Left cardiac atrium (tissue), 4 donors: ENCODE data around the gene PCSK7. TPM values are rescaled to one million over a fixed set of nuclear protein-coding genes. Genes with fewer than 3 reads are reported as not detected.
"Not testable (repeated sequence)": the region's sequence is repeated elsewhere in the genome, so short reads cannot be mapped to it uniquely, and the experiment has no call there.

Experiments
- ATAC-seq, 2 donors: fragments of 200-7000 bp; cut with Tn5 transposase; one replicate each; pipeline ENCODE4 v1.9.1; 2020; ENCODE audit warnings: mild to moderate bottlenecking in 2 of 2, moderate library complexity in 2 of 2
- DNase-seq: peaks from one replicate; pipeline ENCODE4 v3.0.0-alpha.2; 2020
- intact Hi-C, 2 donors: fragments of 100-400 bp; cut with DNase I; formaldehyde crosslinking; loops; one replicate each; pipeline versions ENCODE4 v1.14.1 to v1.15.1; 2022 to 2023
- long read RNA-seq: library from polyadenylated mRNA; unstranded; transcript quantifications from one replicate; pipeline ENCODE4 v2.0.0, GENCODE V29; 2021
- total RNA-seq, 2 donors: library from RNA; stranded (reverse); fragmentation: NEBNext Ultra II Directional; extraction: Animal tissue kit (Norgen Biotek cat#: 25700); gene quantifications; one replicate each; pipeline ENCODE4 v1.2.1, GENCODE V29; 2021
- donor health status: DM: no; HTN: yes; CAD: no.
- donor health status: DM: no; HTN: yes; CAD: no; lungs with severe emphysema.
- donor health status: DM: yes; HTN: yes; CAD: no.
- donor health status: Dilated cardiomyopathy.

PCSK7 gene
- 10 to 100 TPM; 29.2 to 42.5 TPM for total RNA-seq
- long read RNA-seq, full-length matches to known transcripts, result 16 of 61 reads
- long read RNA-seq, partial matches to known transcripts, result 9 of 61 reads
- long read RNA-seq, other reads (novel, unspliced or antisense), result 36 of 61 reads

DNA sequence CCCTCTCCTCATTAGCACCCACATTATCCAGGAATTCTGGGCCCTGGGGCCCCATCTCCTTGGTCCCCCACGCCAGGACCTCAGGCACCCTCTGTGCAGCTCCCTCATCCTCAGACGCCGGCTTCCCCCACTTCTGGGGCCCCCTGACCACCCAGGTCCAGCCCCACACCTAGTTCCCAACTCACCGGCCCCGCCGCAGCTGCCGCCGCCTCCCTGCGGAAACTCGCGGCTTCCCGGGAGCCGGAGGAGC is at the start of gene PCSK7:
PCSK7 (minus strand) TSS at position 232 of the 250 bp plus-strand sequence. CDS start 2,229 bp downstream, outside the sequence.
- ATAC-seq (no peak), DNase-seq (peak; percentile 86)
- intact Hi-C loops, result no loop called here

- intact Hi-C loops, result no loop called here
- DNase-seq, result no peak
- ATAC-seq, result peak; percentile 47 to 93
Measured at GRCh38 chr11:117281159-117281558, 49.3 kb upstream of the PCSK7 start.

- ATAC-seq (peak in 1 of 2 donors; percentile 41), DNase-seq (no peak)
- intact Hi-C loops, result no loop called here
Measured at GRCh38 chr11:117279711-117280376, 48.0 kb upstream of the PCSK7 start.

DNA sequence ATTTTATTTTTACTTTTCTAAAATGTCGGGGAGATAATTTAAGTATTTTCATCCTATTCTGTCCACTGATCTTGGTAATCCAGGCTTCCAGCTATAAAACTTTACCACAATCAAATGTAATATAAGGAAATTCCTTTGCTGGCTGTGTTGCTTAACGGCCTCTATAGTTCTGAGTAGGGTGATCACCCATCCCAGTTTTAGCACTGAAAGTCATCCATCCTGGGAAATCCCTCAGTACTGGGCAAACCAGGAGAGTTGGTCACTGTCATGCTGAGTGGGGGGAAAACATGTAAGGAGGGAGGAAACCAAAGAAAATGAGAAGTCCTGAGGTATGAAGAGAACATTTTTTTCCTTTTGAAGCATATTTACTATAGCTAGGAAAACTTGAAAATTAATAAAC is 46.5 kb upstream of the PCSK7 start:
- DNase-seq (no peak), ATAC-seq (no peak)
- intact Hi-C loops, result no loop called here

- intact Hi-C loops, result no loop called here
- DNase-seq (no peak), ATAC-seq (no peak)
Measured at GRCh38 chr11:117273550-117274289, 41.8 kb upstream of the PCSK7 start.

GRCh38 chr11:117272175-117272574 is 40.3 kb upstream of the PCSK7 start:
- ATAC-seq, intact Hi-C loops, DNase-seq: not testable (repeated sequence)

DNA sequence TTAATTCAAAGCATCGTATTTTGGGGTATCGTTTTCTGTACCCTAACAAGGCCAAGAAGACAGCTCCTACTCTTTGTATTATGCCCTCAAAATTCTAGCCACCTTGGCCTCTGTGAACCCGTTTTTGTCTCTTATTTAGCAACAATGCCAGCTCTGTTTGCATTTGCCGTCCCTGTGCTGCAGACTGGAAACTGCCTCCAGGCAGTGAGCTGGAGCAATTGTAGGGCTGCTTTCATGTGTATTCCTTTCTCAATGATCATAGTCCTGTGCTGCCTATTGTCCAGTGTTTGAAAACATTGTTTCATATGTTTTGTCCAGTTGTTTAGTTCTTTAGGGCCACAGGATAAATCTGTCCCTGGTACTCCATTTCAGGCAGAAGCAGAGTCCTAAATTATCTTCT is 39.3 kb upstream of the PCSK7 start:
- DNase-seq (no peak), ATAC-seq (no peak)
- intact Hi-C loops, result no loop called here

DNA sequence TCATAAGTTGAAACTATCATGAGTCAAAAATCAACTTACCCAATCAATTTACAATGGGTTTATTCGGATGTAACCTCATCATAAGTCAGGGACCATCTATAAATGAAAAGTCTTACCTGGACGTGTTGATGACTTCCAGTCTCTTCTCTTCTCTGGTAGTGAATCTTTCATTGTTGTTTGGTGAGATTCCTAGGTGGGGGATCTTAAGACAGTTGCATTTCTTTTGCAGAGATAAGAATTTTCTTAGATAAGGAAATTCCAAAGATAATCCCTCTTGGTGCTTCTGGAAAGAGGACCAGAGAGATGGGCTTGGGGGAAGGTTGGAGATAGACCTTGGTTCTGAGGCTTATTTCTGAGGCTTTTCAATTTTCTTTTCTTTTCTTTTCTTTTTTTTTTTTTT is 38.0 kb upstream of the PCSK7 start:
- DNase-seq, result no peak
- intact Hi-C loops, result no loop called here
- ATAC-seq, result no peak

- ATAC-seq, result no peak
- DNase-seq, result no peak
- intact Hi-C loops, result no loop called here
Measured at GRCh38 chr11:117265745-117266144, 33.9 kb upstream of the PCSK7 start.

DNA sequence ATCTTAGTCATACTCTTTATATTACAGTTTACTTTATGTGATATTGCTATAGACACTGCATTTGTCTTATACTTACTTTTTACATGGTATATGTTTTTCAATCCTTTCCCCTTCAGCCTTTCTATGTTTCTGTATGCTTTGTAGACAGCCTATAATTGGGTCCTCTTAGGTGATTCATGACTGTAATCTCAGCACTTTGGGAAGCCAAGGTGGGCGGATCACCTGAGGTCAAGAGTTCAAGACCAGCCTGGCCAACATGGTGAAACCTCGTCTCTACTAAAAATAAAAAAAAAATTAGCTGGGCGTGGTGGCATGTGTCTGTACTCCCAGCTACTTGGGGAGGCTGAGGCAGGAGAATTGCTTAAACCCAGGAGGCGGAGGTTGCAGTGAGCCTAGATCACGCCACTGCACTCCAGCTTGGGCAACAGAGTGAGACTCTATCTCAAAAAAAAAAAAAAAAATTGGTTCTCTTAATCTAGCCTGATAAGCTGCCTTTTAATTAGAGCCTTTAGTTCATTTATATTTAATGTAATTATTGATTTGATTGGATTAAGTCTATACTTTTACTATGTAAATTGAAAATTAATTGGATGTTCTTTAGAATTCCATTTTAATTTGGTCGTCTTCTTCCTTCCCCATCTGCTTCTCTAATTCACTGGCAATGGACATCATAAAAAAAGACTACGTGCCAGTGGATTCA is 32.9 kb upstream of the PCSK7 start:
- ATAC-seq, DNase-seq, intact Hi-C loops: not testable (repeated sequence)

GRCh38 chr11:117259417-117259816 is 27.5 kb upstream of the PCSK7 start:
- no peak for DNase-seq
- no peak for ATAC-seq
- intact Hi-C loops, result no loop called here

DNA sequence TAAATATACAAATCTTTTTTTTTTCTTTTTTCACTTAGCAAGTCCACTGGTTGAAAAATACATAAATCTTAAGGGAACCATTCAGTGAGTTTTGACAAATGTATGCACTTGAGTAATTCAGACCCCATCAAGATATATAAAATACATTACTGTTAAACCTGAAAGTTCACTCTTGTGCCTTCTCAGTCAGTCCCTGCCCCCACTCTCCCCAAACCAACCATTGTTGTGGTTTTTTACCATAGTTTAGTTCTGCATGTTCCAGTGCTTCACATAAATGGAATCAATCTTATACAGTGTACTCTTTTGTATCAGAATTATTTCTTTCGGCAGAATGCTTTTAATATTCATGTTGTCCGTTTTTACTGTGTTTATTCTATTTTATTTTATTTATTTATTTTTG is 26.7 kb upstream of the PCSK7 start:
- no peak for DNase-seq
- intact Hi-C loops, result no loop called here

GRCh38 chr11:117256573-117256972 is 24.7 kb upstream of the PCSK7 start:
- DNase-seq, result no peak
- ATAC-seq, result no peak
- intact Hi-C loops, result no loop called here

More for the DNA sequence above, 26.7 kb upstream of the PCSK7 start:
- no peak for ATAC-seq

GRCh38 chr11:117255966-117256365 is 24.1 kb upstream of the PCSK7 start:
- DNase-seq (no peak), ATAC-seq (no peak)
- intact Hi-C loops, result no loop called here

DNA sequence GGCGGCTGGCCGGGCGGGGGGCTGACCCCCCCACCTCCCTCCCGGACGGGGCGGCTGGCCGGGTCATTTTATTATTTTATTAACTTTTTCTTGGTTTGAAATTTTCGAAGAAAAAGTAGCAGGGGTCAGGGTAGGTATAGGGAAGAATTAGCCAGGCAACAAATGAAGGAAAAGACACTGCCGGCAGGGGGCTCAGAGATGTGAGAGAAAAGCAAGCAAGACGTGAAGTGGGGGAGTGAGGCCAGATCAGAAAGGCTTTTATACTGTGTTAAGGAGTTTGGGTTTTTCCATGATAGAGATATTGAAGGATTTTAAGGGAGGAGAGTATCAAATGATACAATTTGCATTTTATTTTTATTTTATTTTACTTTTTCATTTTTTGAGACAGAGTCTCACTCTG is 19.6 kb upstream of the PCSK7 start:
- no peak for DNase-seq
- intact Hi-C loops, result no loop called here
- ATAC-seq, result no peak

GRCh38 chr11:117249571-117249970 is 17.7 kb upstream of the PCSK7 start:
- no peak for DNase-seq
- intact Hi-C loops, result no loop called here
- ATAC-seq, result no peak

DNA sequence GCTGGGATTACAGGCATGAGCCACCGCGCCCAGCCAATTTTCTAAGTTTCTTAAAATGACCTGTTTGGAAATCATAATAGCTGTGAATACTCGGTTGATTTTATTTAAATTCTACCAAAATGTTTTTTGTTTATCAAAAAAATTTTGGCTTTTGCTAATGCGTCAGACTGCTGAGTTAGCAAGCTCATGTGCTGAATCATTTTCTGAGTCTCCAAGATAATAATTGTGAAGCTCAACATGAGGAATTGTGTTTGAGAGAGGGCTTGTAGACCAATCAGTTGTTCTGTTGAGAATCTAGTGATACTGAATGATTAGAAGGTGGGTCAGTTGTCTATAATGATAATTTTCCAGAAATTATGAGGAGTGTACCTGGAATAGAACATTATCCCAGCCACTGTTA is 16.5 kb upstream of the PCSK7 start:
- ATAC-seq (no peak), DNase-seq (no peak)
- intact Hi-C loops, result no loop called here

DNA sequence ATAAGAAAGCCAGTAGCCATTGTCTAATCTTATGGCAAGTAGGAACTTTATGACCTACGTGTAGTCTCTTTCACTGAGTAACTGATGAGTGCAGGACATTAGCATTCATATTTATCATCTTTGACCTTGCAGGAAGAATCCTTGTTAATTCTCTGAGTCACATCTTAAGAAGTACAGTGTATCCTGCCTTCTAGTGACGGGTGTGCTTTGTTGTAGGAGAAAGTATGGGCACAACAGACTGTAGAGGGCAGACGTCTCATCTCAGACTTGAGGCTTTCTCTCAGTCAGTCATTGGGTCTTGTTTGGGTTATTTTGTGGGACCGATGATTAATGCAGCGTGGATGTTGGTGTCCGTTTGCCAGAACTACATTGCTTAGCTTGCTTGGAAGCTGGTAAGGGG is 7.4 kb upstream of the PCSK7 start:
- intact Hi-C loops, result no loop called here
- ATAC-seq (no peak), DNase-seq (no peak)

- intact Hi-C loops, result no loop called here
- ATAC-seq, result no peak
- DNase-seq, result no peak
Measured at GRCh38 chr11:117238221-117238620, 6.3 kb upstream of the PCSK7 start.

DNA sequence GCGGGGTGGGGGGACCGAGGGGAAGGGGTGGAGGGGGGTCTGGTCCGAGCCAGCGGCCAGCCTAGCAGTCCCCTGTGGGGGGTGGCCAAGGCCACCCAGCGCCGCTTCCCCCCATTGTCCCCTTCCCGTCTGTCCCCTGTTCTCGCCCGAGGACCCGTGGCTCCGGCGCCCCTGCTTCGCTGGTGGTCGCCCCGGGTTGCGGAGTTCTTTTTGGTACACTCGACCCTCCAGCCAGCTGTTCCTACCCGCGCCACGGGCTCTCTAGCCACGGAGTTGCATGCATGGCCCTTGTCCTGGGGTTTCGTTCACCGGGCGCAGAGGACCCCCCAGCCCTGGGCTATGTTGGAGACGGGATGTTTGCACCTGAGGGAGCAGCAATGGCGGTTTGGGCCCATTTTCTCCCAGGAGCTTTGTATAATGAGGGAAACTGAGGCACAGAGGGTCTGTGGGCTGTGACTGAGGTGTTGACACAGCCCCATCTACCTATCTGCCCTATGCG is 1.1 kb upstream of the PCSK7 start:
- peak; percentile 23 to 28 for ATAC-seq
- DNase-seq, result peak; percentile 45
- intact Hi-C loops, result no loop called here
